NOMO-1 (cell line): ENCODE results near the gene CLPTM1L.
"Not testable (repeated sequence)": the region's sequence is repeated elsewhere in the genome, so short reads cannot be mapped to it uniquely, and the experiment has no call there.

Source experiments
- DNase-seq, 2 experiments: peaks; one replicate each; lab custom pipeline; 2025; ENCODE audit not compliant: unreplicated experiment in 2 of 2; lab: John Stamatoyannopoulos, UW

CLPTM1L gene

DNA sequence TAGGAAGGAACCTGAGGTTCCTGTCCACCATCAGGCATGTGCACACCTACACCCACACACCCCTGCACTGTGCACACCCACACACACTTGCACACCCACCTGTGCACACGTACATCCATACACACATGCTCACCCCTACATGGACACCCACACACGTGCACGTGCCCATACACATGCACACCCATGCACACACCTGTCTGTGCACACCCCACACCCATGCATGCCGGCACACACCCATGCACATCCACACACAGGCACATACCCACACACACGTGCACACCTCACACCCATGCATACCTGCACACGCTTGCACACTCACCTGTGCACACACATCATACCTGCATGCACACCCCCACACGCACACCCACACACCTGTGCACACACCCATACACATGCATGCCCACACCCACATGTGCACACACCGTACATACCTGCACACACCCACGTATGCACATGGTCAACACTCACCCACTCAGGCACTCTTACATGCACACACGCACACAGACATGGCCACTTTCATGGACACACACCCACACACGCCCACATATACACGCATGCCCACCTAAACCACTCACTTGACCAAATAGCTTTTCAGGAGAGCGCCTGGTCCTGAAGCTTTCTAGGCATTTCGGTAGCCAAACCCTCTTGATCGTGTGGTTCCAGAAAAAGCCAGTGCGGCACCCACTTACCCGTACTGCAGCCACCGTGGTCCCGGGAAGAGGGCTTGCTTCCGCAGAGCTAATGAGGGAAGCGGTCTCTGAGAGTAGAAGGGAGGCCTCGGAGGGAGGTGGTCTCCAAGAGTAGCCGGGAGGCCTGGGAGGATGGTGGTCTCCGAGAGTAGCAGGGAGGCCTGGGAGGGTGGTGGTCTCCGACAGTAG lies 36.7 kb upstream of the CLPTM1L start:
- DNase-seq: no peak

GRCh38 chr5:1380910-1381309 lies 36.0 kb upstream of the CLPTM1L start:
- DNase-seq: no peak

GRCh38 chr5:1380011-1380817 lies 35.3 kb upstream of the CLPTM1L start:
- DNase-seq: no peak

GRCh38 chr5:1378866-1379659 lies 34.2 kb upstream of the CLPTM1L start:
- DNase-seq: no peak

GRCh38 chr5:1378096-1378495 lies 33.2 kb upstream of the CLPTM1L start:
- no peak for DNase-seq

GRCh38 chr5:1376981-1377380 lies 32.1 kb upstream of the CLPTM1L start:
- no peak for DNase-seq

DNA sequence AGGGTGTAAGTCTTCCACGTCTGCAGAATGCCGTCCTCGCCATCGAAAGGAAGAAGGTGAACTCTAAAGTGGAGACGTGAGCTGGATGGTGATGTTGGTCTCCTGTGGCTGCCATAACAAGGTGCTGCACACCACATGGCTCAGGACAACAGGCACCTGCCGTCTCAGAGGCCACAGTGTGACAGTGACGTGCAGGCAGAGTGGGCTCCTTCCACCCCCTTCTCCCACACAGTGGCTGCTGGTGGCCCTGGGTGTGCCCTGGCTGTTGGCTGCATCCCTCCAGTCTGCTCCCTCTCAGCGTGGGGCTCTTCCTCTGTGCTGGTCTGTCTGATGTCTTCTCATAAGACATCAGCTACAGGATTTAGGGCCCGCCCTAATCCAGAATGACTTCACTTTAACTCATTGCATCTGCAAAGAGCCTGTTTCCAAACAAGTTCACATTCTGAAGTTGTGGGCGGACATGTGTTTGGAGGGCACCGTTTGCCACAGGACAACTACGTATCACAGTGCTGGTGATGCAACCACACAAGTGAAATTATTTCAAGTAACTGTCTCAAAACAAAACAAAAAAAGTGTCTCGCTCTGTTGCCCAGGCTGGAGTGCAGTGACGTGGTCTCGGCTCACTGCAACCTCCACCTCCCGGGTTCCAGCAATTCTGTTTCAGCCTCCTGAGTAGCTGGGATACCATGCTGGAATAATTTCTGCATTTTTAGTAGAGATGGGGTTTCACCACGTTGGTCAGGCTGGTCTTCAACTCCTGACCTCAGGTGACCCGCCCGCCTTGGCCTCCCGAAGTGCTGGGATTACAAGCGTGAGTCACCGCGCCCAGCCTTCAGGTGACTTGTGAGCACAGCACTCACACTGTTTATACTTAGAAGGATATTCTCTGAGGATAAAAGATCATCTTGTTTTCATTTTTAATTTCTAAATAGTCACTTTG lies 31.2 kb upstream of the CLPTM1L start:
- DNase-seq: peak in 1 of 2 experiments; percentile 29

DNA sequence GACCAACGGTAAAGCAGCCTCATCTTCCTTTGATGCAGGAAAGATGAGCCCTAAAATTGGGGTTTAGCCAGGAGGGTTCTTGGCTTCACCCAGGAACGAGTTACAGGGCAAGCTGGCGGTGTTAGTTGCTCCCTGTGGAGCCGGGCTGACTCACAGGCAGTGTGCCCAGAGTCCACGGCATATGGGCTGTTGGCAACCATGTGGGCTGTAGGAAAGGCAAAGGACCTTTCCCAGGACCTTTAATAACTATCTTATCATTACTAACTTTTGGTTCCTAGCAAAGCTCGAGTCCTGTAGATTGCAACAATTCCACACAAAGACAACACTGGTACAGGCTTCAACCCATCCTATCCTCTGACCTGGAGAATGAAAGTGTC lies 29.8 kb upstream of the CLPTM1L start:
- no peak for DNase-seq

DNA sequence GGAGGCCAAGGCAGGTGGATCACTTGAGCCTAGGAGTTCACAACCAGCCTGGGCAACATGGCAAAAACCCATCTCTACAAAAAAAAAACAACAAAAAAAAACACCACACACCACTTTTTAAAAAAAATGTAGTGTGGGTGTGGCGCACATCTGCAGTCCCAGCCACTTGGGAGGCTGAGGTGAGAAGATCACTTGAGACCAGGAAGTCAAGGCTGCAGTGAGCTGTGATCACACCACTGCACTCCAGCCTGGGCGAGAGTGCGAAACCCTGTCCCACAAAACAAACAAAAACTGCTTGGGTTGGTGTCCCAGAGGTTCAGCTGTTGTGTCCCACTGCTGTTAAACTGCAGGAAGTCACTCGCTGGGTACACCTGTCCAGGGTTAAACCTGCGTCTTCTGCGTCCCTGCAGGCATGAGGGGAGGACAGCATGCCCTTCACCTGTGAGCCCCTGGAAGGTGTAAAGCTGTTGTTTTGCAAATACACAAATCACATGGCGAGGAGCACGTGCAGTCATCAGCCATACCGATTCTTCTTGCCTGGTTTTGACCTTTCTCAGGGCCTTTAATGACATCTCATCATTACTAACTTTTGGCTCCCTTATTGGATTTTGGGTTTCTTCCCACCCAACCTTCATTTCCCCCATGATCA lies 29.3 kb upstream of the CLPTM1L start:
- no peak for DNase-seq

GRCh38 chr5:1371972-1372342 lies 27.1 kb upstream of the CLPTM1L start:
- DNase-seq: not testable (repeated sequence)

DNA sequence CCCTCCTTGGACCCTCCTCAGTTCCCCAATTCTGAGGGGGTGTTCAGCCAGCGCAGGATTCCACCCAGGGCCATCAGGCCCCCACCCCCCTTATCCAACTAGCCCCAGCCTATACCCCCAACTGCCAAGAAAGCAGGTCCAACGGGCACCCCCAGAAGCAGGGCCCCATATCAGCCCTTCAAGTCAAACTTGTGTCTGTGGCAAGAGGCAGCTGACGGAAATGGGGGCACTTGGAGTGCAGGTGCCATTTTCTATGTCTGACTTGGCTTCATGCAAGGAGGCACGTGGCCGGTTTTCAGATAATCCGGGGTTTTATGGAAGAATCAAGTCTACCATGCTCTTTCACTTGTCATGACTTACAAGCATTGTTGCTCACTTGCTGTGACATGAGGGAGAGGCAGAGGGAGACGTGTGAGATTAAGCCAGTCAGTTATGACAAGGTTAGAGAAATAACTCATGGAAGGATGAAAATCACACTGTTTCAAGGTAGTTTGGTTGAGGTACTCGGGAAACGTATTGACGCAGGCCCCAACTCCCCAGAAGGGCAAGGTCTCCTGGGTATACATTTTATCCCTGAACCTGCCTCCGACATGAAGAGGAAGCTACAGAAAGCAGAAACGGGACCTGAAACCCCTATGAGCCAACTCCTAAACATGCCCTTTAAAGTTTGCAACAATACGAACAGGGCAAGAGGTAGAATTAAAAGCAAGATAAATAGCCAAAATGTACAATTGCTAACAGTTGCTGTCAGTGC lies 26.5 kb upstream of the CLPTM1L start:
- DNase-seq: peak; percentile 71 to 94

DNA sequence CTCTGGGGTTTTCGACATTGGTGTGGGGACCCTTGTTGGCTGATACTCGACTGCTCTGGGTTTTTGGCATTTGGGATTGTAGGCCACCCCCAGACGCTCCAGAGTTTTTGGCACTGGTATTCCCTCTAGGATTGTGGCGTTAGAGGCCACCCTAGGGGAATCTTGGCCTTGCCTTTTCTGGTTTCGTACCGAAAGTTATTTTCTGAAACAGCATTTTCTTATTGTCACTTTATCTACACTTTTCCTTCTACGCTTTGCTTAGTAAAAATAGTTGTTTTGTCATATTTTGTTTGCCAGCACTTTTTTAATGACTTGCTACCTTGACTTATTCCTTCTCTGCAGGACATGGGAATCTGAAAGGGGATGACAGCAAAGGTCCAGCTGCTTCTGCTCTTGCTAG lies 25.1 kb upstream of the CLPTM1L start:
- DNase-seq: no peak

DNA sequence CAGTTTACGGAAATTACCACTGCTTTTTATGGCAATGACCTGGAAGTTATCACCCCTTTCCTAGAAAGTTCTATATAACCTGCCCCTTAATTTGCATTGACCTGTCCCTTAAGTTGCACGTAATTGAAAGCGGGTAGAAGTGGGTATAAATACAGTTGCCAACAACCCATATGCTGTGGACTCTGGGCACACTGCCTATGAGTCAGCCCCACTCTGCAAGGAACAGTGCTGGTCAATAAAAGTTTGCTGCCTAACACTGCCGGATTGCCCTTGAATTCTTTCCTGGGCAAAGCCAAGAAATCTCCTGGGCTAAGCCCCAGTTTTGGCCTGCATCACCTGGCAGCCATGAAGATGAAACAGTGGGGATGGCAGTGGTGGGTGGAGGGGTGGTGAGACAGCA lies 23.9 kb upstream of the CLPTM1L start:
- DNase-seq: no peak

- no peak for DNase-seq
Observed at GRCh38 chr5:1368236-1368635, 23.3 kb upstream of the CLPTM1L start.

- DNase-seq: no peak
Observed at GRCh38 chr5:1367149-1367548, 22.2 kb upstream of the CLPTM1L start.

- DNase-seq: no peak
Observed at GRCh38 chr5:1366514-1366913, 21.6 kb upstream of the CLPTM1L start.

- DNase-seq: no peak
Observed at GRCh38 chr5:1364211-1364610, 19.3 kb upstream of the CLPTM1L start.

- DNase-seq: no peak
Observed at GRCh38 chr5:1363581-1363980, 18.7 kb upstream of the CLPTM1L start.

DNA sequence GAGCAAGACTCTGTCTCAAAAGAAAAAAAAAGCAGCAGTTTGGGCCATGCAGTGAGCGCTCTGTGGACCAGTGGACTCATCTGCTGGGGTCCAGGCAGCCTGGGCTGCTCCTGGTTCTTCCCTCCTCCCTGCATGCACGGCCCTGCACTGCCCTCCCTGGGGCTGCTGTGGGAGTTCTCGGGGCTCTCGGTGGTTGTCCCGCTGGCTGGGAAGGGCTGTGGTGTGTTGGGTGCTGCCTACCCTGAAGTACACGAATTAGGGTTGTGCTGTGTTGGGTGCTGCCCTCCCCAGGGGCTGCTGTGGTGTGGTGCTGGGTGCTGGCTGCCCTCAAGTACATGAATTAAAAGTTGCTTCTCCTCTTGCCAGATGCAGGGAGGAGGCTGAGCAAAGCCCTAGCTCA lies 18.3 kb upstream of the CLPTM1L start:
- DNase-seq: no peak
